Left renal cortex interstitium (tissue), 4 donors: ENCODE data around the gene MRPL14. TPM values are rescaled to one million over a fixed set of nuclear protein-coding genes. Genes with fewer than 3 reads are reported as not detected.

Experiments
- DNase-seq, 4 donors: peaks; one replicate each; pipeline ENCODE4 v3.0.0-alpha.2; 2013; ENCODE audit warnings: low read depth in 4 of 4, low spot score in 2 of 4, missing footprints in 1 of 4
- polyA plus RNA-seq, 4 donors: library from polyadenylated mRNA; unstranded; fragments of 120-200 nt; gene quantifications; one replicate each; pipeline ENCODE4 v1.2.1, GENCODE V29; 2013; ENCODE audit not compliant: insufficient read length in 4 of 4

Gene MRPL14
- polyA plus RNA-seq, 4 donors = 37.1 to 60.1 (median 43.3) TPM

DNA sequence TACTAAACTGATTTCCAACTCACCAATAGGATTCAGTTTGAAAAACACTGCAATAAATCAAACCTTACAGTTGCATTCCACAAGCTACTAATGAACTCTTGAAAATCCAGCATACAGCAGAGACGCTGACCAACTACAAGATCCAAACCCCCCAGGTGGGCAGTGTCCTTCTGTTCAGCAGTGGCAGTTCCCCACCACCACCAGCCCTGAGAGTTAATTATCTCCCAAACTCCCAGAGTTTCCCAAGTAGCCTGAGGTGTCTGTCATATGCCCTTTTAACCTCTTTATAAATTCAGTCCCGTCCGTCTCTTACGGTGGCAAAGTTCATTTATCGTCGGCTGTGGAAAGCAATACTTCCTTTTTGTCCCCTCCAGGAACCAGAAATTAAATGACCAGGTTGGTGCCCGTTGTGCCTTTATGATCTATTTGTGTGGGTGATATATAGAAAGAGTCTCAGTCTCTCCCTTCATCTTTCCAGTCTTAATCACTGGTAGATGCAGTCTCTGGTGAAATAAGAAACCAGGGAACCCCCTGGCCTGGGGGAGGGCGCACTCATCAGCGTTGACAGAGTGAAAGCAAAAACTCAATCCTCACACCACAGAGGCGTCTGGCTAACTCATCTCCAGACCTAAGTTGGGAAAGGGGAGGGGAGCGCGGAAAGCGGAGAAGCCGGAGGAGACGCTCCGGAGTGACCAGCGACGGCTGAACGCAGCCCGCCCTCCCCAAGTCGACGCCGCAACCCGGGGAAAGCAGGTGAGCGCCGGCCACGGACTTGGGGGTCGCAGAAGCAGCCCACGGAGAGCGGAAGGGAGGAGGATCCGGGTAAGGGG is 717 bp downstream of the MRPL14 start:
- DNase-seq = peak in 1 of 4 donors; percentile 46

DNA sequence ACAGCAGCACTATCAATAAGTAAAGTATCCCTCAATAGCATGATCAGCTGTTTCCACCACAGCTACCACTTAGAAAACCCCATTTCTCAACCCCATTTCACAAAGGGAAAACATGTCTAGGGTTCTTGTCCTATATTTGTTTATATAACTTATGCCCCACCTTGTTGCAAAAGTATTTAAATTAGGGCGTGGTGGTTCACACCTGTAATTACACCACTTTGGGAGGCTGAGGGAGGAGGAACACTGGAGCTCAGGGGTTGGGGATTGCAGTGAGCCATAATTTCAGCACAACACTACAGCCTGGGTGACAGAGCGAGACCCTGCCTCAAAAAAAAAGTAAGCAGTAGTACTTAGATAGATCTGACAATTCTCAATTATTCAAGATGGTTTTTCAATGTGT is 3.7 kb downstream of the MRPL14 start:
- DNase-seq = no peak

DNA sequence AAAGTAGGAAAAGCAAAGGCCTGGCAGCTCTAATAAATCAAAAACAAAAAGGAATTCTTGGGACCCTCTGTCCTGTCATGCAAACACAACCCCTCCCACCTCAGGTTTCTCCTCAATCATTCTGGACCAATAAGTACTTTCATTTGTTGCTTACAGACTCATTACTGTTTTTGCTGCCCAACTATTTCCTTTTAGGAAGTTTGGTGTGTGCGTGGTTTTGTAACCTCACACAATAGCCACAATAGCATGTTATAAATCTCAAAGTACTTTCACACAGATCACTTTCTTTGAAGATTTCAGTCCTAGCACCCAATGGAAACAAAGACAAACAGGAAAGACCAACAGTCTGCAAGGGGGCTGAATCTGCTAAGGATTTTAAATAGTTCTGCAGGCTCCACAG is 4.5 kb downstream of the MRPL14 start:
- DNase-seq = no peak

DNA sequence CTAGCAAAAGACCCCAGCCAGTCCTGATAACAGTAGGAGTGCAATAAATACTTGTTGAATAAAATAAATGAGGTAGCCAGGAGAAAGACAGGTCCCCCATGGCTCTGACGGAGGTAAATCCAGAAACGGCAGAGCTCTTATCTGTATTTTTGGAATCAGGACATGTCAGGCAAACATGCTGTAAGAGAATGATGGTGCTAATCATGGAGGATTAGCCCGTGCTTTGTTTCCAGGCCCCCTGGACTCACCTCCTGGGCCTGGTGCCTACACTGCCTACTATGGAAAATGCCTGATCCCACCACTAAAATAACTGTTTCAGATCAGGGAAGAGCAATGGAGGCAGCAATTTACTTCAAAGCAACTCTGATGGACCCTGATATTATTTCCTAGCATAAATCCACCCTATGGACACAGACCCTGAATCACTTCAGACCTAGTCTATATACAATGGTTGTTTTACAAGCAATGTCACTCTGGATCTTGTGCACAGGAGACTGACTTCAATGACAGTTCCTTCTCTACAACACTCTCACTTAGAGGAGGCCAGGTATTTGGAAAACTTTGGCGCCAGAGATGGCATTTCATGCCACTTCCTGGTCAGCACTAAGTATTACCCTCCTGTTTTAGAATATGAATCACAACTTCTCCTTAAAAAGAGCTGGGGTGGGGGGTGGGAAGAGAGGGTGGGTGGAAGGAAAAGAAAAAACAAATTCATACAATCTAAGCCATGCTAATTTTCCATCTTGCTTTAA is 6.4 kb downstream of the MRPL14 start:
- DNase-seq = no peak

DNA sequence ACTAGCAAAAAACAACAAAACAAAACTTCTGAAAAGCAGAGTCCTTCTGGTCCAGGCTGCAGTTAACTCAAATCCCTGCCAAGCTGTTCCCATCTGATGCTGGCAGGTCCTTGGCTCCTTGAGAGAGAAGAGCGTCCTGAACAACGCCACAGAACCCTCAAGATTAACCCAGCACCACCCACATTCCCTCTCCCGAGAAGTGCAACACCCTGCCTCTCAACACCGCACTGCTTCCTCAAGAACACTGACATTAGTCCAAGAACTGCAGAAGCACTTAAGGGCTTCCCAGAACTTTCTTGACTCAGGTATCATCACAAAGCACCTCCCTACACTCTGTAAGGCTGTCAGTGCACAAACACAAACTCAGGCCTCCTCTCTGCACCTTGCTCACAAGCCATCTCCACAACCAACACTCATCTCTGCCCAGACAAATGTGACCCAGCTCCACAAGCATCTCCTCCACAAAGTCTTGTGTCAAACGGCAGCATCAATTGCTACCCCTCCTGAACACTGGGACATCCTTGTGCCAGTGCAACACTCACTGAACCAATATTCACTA is 7.5 kb downstream of the MRPL14 start:
- no peak for DNase-seq

DNA sequence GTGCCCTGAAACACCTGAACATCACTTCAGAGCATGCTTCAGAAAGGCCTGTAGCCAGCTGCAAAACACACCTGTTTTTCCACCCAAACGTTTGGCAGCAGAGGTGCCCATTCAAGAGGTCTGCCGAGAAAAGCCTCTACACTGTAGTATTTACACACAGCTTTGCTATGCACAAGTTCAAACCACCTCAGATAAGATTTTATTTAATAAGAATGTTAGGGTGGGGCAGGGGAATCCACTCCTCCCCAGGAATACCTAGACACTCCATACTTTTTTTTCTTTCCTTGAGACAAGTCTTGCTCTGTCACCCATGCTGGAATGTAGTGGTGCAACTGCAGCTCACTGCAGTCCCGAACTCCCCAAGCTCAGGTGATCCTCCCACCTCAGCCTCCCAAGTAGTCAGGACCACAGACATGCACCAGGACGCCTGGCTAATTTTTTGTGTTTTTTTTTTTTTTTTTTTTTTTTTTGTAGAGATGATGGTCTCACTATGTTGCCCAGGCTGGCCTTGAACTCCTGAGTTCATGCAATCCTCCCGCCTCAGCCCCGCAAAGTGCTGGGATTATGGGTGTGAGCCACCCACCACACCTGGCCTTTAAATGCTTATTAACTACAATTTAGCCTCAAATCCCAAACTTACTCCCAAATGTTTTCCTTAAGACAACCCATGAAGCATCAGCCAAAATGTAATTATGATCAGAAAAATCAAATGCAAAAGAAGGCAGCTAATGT is 9.7 kb downstream of the MRPL14 start:
- no peak for DNase-seq

DNA sequence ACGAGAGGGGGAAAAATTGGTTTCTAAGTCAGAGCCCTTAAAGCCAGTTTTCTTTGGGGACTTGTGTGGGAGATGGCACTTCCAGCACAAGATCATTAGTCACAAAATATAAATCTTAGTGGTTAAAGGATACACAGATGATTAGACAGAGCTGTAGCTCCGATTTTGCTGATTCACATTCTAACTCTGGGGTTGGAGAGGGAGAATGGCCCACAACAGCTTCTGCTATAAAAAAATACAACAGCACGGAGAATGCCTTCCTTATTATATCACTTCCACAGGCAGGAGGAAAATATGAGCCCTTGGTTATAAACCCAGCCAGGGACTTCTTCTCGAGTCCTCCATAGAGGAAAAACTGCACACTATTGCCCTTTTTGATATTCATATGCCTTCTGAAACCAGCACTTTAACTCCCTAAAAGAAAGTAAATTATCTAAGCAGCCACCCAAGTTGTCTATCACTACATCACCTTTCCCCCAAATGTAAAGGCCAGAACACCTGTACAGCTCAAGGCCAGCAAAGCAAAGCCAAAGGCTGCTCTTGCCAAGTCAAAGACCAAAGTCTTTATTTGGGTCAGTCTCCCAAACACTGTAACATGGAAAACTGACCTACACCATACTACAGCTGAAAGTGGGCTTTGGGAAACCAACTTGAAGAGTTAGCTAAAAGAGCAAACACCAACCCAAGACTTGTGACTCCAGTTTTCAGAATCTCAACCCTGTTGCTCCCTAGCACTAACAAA is 10.4 kb downstream of the MRPL14 start:
- no peak for DNase-seq

DNA sequence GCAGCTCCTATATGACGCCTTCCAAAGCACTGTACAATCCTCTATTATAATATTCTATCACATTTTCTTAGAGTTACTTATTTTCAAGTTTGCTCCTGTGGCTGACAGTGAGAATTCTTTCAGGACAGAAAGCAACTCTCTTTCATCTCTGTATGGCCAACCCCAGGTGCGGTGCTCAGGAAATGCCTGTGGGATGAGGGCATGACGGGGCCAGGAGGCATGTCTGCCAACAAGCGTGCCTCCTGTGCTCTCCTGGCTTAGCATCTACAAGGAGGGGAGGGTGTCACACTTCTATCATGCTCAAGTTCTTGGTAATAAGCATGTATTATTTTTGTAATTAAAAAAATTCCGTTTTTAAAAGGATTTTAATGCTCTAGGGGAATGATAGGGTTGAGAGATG is 11.4 kb downstream of the MRPL14 start:
- no peak for DNase-seq

DNA sequence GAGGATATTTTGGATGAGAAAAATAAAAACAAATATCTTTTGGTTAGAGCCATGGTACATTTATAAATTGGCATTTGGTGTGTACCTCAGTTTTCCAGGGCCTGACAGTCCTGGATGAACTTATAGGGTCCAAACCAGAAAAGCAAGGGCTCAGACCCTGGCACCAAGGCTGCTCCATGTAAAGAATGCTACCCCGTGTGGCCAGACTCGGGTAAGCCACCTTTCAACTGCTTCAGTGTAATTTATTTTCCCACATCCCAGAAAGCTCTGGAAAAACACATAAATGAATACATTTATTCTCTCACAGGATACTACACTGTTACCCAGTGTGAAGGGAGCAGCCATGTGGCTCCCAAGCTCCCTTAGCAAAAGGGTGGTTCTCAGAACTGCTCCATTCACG is 13.8 kb downstream of the MRPL14 start:
- DNase-seq = no peak

DNA sequence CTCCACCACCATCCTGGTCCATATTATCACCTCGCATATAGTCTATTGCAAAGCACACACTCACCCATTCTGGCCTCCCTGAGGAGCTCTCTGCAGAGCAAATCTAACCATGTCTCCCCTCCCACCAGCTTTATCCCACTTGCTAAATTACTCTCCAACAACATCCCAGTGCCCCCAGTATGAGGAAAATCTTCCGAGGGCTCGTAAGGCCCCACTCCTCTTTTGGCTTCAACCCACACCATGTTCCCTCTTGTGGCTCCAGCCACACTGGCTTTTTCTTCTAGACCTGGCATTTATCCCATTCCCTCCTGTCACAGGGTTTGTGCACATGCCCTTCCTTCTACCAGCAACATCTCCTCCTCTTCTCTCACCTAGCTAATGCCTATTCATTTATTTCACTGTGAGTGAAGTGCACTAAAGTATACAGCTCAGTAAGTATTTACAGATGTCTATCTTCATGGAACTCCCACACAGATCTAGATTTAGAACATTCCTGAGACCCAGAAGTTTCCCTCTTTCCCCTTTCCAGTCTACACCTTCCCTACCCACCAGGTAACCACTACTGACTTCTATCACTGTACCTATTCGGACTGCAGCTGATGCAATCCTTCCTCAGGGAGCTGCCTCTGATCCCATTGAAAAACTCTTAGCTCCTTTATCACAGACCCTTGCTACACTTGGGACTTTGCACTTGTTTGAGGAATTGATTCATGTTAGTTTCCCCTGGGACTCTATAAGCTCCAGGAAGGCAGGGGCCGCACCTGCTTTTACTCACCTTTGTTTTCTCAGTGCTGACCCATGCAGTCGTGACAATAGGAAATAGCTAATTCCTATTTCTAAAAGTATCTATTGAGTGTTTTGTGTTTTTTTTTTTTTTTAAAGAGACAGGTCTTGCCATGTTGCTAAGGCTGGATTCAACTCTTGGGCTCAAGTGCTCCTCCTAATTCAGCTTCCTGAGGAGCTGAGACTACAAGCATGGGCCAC is 15.5 kb downstream of the MRPL14 start:
- no peak for DNase-seq

DNA sequence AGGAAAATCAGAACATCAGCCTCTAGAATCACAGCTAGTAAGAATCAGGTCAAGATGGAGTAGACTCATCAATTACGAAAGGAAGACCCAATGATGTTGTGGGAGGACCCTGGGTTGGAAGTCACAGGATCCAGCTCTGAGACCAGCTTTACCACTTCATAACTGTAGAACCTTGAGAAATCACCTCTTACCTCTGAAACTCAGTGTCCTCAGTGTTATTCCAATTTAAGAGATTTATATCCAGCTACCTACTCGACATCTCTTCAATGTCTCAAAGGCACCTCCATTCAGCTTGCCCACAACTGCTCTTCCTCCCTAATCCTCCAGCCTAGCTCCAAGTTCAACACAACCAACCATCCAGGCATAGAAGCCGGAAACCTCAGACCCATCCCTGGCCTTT is 16.3 kb downstream of the MRPL14 start:
- DNase-seq = no peak

DNA sequence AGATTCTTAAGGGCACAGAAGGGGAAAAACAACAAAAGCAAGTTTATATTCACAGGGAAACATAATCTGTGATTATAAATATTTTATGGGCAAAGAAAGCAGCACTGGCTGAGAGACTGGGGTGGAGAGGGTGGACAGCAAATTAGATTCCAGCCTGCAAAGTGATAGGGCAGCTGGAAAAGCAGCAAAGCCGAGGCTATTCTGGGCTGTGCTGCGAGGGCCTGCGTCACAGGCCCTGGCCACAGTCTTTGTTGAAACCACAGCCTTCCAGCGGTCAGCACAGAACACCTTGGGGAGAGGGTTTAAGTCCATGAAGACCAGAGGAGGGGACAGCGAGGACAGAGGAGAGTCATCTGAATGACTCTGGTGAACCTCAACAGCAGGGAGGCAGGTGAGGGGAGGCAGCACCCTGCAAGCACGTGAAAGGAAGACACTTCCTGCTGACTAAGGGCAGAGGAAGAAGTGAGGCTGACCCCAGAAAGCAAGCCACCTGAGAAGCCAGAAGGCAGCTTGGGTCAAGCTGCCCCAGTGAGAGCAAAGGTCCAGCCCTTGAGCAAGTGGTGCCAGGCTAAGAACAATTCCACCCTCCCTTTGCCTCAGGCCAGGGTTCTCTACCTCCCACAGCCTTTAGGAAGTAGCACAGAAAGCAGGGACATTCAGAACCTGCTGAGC is 17.1 kb downstream of the MRPL14 start:
- no peak for DNase-seq

DNA sequence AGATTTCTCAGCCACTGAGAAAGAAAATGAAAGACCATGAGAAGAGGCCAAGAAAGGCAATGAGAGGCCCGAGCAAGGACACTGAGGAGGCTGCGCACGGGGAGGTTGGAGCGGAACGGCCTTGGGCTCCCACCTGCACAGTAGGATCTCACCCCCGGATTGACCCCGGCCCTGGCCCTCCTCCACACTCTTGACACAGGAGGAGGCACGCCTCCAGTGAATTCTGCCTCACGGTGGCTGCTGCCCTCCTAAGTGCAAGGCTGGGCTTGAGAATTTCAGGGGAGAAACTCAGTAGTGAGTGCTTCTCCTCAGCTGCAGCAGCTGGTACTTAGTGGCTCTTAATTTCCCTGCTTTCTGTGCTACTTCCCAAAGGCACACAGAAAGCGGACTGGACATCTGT is 18.0 kb downstream of the MRPL14 start:
- no peak for DNase-seq

DNA sequence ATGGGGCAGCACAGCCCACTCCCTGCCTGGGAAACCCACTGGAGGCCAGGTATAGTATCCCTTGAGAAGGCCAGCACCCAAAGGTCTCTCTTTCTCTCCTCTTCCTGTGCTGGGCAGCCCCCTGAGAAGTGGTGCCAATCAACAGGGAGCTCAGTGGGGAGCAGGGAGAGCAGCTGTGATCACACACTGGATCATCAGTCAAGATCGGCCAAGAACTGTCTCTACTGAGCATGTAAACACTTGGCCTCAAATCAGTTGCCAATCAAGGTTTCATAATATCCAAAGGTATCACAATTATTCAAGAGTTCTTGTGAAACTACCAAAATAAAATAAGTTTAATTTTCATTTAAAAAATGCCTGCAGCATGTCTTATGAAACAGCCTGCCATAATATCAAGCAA is 18.8 kb downstream of the MRPL14 start:
- no peak for DNase-seq

DNA sequence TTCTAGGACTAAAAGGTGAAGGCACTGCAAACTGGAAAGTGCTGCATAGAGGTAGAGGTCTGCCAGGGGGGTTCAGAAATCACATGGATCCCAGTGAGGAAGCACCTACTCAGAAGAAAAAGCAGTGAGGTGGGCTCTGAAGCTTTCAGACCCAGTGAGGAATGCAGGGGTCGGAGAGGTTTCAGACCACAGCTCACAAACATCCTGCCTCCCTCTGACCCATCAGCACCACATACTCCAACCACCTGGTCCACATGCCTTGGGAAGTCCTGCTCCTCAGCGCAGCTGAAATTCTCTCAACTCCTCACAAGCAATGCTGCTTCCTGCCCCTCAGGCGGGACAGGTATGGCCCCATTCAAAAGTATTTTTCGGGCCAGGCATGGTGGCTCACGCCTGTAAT is 20.2 kb downstream of the MRPL14 start:
- DNase-seq = no peak

DNA sequence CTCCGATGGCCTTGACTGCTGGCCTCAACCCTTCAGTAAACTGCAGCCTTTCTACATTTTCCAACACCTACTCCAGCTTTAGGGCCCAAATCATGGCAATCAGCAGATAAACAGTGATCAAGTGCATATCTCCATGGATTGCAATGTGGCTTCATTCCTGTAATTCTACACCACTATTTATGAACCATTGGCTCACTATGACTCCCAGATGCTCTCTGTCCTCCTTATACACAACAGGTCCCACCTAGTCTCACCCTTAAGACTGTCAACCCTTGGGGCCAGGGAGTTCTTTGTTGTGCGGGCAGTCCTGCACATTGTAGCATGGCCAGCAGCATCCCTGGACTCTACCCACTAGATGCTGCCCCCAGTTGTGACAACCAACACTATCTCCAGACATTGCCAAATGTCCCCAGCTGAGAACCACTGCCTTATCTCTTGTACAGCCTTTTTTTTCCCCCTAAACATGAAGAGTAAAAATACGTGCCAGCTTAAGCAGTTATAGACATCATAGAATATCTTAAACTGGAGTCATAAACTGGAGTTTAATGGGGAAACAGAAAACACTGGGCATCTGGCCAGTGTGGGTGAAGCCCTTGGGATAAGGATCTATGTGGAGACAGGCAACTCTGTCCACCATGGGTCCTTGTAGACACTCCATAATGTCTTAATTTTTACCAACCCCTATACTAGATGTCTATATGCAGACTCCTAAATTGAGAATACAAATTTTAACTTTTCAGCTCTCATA is 21.1 kb downstream of the MRPL14 start:
- DNase-seq = no peak

DNA sequence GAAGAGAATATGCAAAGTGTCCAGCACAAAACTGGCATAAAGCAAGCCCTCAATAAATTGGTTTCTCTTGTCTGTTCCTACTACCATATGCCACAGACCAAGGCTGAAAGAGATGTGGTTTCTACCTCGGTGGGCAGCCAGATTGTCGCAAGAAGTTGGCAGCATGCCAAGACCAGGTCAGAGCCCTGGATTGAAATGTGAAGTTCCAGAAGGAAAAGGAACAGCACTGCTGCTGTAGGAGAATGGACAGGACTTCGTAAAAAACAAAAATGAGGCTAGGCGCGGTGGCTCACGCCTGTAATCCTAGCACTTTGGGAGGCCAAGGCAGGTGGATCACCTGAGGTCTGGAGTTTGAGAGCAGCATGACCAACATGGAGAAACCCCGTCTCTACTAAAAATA is 22.1 kb downstream of the MRPL14 start:
- DNase-seq = no peak

DNA sequence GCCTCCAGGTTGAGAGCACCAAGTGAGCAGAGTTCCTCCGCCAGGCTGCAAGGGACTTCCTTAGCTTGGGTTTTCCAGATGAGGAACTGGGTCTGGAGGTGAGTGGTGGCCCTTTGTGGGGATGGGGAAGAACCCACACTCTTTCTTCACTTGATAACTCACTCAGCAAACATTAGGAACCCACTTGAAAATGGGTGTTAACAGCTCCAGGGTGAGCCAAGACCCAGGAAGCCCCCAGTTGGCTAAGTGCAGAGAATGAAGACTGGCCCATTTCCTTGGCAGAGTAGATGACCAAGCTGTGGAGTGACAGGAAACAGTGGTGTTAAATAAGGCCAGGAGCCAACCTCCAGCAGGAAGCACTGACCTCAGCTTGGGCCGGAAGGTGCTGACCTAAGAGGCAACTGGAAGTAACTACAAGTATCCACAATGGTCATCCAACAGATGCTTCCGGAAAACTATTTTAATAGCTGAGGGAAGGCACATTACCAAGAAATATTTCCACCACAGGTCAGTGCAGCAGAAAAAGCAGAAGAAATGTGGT is 22.7 kb downstream of the MRPL14 start:
- no peak for DNase-seq
